ENCODE measurements around the gene CDH13.
A peak's percentile ranks its signal among the peaks of the same experiment; 100 is the strongest.

Gene CDH13

DNA sequence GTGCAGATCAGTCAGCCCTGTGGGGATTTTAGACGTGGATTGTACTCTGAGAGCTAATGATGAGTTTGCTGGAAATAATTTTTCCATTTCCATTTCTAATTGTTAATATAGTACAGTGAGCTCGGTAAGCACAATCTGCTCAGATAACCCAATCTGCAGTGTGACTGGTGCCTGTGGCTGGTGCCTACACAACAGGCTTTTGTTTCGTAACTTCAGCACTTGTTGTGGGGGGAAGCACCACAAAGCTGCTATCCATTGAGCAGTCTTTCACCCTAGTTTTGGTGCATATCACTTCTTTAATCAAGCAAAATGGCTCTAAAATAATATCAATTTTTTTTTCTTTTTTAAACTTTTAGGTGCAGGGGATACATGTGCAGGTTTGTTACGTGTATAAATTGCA lies 646.1 kb downstream of the CDH13 start:
- DNase-seq (ENCODE audit: low spot score) (no peak), FAIRE-seq (no peak)

DNA sequence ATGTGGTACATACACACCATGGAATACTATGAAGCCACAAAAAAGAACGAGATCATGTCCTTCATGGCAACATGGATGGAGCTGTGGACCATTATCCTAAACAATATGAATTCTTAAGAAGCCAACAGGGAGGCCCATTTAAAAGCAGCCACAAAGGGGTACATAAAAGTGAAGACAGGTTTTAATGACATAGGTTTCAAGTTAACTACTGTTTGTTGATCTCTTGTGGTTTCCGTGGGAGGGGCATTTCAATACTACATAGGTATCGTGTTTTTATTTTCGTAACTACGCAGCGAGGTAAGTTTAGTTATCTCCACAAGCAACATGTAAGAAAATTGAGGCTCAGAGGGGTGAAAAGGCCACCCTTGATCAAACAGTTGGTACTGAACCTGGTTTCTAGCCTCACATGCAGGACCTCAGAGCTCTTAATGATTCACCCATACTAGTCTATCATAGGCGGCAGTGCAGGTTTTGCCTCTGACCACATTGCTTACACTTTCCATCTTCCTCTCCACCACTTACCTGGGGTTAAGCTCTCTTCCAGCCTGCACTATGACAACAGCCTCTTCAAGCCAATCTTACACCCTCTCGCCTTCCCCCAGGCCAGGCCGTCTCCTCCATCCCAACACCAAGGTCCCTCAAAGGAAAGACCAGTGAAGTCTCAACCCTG lies 646.9 kb downstream of the CDH13 start:
- FAIRE-seq = no peak
- DNase-seq (ENCODE audit: low spot score) = no peak

DNA sequence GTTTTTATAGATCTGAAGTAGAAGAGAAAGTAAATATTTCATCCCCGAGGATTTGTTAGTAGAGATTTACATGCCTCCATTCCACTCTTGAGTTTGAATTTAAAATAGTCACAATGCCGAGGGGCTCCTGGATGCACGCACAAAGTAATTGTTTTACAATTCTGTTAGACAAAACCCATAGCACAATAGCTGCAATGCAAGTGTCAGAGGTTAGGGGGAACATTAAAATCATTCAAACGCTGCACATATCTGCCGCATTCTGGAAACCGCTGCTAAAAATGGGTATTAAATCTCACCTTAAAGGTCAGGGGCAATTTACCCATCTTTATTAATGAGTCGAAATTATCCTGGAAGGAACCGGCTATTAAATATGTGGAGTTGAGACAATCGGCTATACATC lies 652.5 kb downstream of the CDH13 start:
- FAIRE-seq = no peak

DNA sequence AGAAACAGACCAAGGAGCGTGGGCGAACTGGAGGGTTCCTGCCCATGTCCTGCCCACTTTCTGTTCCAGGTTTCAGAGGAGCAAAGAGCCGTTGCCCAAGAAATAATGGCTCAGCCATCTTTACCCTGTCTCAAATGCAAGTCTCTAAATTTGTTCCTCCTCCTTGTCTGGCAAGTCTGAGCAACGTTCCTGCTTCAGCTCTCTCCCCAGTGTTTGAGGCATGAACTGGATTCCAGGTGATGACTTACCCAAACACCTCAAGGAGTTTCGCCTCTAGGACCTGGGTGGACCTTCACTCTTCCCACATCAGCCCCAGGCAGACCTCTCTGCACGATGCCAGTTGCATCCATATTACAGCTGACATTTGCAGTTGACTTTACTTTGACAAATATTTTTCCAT lies 659.2 kb downstream of the CDH13 start:
- DNase-seq (ENCODE audit: low spot score) (no peak), FAIRE-seq (no peak)

More for the DNA sequence above, 652.5 kb downstream of the CDH13 start:
- DNase-seq (ENCODE audit: low spot score) = no peak

DNA sequence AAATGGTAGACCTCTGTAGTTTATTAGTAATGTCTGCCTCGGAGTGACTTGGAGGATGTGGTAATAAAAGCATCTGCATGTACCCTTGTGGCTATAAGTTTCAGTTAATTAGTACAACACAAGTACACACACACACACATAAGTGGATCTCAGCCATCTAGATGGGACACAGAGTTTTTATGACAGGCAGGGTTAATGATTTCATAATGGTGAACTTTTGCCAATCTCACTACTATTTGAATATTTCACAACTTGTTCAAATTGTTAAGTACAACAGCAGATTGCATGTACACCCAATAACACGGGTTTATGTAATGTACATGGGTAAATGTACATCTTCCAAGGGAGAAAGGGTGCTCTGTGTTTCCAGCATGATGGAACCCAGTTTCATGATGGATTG lies 669.7 kb downstream of the CDH13 start:
- FAIRE-seq (no peak), DNase-seq (ENCODE audit: low spot score) (no peak)

DNA sequence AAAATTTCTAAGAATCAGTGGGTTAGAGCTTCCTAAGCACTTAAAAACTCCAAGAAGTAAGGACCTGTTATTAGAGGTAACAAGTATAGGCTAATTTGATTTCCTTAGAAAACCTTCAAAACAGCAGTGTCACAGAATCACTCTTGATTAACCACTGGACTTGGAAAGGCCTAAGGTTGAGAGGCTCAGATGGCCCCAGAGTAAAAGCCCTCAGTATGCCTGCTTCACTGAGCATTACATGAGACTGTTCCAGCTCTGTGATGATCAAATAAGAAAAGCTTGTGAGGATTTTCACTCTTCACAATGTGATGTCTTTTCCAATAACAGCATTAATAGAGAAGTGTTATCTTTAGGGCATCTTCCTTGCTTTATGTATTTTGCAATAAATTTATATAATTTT lies 671.8 kb downstream of the CDH13 start:
- no peak for FAIRE-seq
- no peak for DNase-seq (ENCODE audit: low spot score)

DNA sequence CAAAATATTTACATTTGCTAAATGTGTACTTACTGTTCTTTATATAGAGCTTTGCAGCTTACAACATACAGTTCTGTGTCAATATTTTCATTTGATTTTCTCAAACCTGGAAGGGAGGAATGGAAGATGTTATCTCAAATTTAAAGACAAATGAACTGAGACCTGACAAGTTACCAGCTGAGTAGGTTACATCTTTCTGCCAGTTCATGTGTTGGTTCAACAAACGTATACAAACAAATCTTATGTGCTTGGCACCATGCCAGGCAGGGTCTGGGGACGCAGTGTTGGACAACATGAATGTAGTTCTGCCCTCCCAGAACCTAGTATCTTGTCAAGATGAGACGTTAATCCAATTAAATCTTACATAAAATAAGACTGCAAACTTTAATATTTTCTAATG lies 673.6 kb downstream of the CDH13 start:
- no peak for DNase-seq (ENCODE audit: low spot score)

DNA sequence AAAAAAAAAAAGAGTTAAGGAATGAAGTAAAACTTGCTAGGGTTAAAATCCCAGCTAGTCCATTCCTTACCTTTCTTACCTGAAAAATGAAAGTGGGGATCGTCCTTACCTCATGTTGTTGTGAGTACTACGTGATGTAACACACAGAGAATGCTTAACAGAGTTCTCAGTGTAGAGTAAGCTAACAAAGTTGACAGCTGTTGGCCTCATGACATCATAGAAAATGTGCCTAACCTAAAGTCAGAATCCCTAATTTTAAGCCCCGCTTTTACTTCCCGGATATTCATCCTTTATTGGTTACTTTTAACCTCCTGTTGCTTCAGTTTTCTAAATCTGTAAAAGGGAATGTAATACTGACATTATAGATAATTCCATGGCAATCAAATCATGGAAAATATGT lies 675.2 kb downstream of the CDH13 start:
- DNase-seq (ENCODE audit: low spot score) (no peak), FAIRE-seq (no peak)

More for the DNA sequence above, 673.6 kb downstream of the CDH13 start:
- no peak for FAIRE-seq

DNA sequence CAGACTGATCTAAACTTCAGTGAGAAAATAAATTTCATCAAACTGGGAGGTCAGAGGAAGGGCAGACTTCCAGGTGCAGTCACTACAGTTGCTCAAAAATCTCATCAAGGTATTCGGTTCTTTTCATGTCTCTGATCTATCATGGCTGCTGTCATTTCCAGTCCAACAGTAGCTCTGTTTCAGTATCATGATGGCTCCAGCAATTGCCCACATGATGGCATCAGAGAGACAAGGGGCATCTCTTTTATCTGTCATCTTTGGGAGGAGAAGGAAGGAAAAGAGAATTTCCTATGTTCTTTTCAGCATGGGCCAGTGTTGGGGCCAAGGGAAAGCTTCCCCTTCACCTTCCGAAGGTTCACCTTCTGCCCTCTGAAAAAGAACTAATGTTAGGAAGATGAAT lies 676.1 kb downstream of the CDH13 start:
- FAIRE-seq = no peak
- no peak for DNase-seq (ENCODE audit: low spot score)

DNA sequence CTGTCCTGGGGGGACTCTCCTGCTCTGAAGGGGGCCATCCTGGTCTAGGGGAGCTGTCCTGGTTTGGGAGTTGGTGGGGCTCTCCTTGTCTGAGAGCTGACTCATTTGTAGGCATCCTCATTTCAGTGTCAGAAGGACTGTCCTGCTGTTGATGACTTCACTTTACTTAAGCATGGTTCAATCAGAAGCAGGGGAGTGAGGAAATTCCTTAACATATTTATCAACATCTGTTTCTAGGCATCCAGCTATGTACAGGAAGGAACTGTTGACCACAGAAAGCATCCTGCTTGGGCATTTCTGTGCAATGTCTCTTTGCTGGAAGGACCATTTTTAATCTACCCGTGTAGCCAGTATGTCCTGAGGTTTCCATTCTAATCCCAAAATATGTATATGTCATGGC lies 678.3 kb downstream of the CDH13 start:
- DNase-seq (ENCODE audit: low spot score) (peak; percentile 9), FAIRE-seq (no peak)

DNA sequence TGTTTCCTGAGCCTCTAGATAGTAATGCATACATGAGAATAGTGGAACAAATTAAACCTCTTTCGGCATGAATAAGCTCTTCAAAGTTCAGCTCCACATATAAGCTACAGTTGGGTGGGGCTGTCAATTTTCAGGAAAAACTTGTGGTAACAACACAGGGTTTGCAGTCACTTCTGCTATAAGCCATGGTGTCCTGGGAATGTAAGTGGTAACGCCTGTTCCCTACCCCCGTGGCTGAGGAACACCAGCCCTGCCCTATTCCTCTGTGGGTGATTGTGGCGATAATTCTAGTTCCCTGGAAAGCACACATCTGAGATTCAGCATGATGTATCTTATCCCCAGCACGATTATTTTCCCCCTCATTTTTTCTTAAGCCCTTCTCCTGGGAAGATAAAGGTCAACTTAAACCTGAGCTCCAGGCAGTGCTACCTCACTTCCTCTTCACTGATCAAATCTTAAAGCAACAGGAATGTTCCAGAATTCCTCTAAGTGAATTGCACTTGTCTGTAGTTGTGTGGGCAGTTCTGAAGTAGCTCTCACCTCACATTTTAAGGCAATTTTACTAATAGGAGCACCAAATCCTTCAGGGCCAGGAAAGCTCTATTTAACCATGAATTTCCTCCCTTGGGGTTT lies 680.3 kb downstream of the CDH13 start:
- FAIRE-seq (no peak), DNase-seq (ENCODE audit: low spot score) (no peak)

DNA sequence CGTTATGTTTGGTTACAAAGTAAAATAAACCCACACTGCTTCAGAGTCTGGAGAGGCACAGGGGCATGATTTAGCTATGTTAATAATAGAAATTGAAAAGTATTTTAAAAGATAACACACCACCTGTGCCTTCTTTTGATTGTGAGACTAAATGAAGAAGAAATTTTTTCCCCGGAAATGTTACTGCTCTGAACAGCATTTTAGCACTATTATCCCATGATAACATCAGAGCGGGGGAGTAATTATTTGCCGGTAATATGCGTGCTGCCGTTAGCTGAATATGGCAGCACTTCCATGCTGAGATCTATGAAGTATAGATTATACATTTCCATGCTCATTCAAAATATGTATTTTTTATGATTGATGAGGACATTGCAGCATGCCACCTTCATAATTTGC lies 680.8 kb downstream of the CDH13 start:
- no peak for FAIRE-seq
- no peak for DNase-seq (ENCODE audit: low spot score)

DNA sequence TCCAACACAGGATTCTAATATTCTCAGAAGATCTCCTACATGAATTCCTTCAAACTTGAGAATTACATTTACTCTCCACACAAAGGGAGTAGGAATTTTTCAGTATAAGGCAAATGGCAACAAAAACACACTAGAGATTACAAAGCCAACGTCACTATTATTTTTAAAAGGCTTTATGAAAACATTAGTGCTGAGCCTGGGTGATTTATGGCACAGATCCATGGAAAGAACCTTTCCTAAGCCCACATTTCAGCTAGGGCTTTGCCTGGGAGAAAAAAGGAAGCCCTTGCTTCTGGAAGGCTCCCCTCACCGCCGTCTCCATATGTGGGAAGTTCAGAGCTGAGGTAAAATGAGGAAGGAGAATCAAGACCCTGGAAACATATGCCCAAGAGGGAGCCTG lies 681.6 kb downstream of the CDH13 start:
- DNase-seq (ENCODE audit: low spot score) (no peak), FAIRE-seq (no peak)

DNA sequence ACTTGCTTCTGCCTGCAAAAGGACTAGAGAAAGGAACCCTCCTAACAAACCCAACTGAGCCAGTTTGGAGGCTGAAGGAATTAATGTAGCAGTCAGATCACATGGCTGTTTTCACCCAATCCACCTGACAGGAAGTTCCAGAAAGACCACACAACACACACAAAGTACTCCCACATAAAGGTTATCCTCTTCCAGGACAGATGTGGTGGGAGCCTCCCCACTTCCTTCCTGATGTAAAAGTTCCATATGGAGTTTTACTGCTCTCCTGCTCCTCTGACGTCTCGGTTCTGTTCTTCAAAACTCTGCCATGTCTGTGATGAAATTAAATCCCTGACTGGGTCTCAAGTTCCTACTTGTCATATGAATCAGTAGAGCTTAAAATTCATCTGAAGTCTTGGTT lies 684.0 kb downstream of the CDH13 start:
- no peak for FAIRE-seq
- DNase-seq (ENCODE audit: low spot score) = no peak

DNA sequence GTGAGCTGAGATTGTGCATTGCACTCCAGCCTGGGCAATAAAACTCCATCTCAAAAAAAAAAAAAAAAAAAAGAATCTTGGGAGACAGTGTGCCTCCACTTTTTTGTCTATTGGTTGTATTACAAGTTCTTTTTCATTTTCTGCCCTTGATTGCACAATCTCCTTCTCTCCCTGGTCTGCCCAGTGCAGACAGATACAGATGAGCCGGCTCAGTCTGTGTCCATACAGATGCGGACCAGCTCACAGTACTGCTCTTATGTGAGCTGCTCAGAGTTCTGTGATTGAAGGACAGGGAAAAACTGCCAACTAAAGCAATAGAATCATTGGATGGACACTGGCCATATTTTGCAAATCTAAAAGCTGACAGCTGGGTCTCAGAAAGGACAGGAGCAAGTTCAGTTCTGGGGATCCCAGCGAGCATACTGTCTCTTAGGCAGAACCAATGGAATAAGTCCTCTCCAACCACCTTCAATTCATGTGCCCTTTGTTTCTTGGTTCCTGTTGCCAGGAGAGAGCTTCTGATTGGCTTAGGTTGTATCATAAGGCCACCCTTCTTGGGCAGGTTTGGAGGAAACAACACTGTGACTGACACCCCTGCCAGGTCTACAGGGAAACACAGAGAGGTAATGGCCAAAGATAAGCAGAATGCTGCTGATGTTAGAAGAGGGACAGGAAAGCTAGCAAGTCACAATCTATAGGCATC lies 685.4 kb downstream of the CDH13 start:
- FAIRE-seq = no peak
- no peak for DNase-seq (ENCODE audit: low spot score)

DNA sequence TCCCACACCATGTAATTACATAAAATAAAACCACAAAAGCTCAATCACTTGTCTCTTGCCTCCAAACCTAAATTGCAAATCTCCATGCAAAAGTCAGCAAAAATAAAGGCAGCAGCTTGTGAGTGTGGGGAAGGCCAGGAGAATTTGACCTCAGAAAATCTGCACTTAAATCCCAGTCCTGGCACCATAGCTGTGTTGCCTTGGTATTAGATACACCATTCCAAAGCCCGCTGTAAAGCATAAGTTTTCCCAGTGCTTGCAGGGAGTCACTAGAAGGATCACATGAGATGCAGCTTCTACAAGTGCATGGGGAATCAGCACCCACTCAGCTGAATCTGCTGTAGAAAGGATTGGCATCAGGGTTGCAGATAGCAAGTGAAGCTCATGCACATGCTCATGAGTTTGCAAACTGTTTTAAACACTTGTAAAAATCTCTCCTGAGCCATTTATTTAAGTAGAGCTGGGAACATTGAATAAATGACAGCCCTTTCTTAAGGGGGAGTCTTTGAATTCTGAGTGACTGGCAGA lies 686.0 kb downstream of the CDH13 start:
- no peak for FAIRE-seq
- DNase-seq (ENCODE audit: low spot score) = no peak

DNA sequence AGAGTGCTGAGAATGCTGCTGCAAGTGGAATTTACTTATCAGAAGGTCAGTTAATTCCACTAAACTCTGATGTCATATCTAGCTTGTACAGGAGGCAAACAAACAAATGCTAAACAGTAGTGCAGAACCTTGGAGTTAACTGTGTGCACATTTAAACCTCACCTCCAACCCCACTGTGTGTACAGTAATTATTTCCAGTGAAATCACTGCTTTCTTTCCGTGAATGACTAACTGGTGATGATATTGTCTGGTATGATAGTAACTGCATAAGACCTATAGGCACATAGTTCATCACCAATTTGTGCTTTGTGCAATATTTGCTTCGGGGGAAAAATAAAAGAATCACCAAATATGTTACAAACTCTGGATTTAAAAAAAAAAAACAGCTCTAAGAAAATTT lies 688.5 kb downstream of the CDH13 start:
- no peak for FAIRE-seq
- DNase-seq (ENCODE audit: low spot score) = no peak

DNA sequence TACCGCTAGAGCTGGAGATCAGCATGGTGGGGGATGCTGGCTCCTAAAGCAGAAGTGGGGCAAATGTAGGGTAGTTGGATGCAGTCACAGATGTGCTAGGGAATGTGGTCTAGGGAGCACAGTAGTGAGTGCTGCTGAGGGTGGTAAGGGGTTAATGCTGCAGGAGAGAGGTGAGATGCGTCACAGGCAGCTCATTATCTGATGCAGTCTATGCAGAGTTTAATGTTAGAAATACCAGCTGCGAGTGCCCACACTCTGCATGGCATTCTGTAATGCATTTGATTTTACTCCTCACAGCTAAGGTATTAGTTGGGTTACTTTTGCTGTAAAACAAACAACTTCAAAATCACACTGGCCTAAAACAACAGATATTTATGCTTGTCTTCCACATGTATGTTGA lies 689.7 kb downstream of the CDH13 start:
- DNase-seq (ENCODE audit: low spot score) (no peak), FAIRE-seq (no peak)

DNA sequence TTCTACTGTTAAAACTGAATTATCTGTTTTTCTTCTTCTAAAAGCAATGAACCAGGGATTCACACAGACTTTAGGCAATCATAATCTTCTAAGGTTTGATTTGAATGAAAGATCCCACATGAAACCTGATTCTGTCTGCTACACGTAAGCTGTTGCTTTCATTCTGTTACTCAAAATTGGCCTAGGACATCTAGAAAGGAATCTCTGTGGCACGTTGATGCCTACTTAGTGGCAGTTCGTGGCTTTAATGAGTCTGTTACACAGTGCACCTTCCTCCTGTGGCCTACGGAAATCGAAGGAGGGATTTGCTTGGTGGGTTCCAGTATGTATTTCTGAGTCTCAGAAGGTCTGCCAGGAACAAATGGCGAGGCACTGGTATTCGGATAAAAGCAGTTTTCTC lies 691.6 kb downstream of the CDH13 start:
- no peak for FAIRE-seq

DNA sequence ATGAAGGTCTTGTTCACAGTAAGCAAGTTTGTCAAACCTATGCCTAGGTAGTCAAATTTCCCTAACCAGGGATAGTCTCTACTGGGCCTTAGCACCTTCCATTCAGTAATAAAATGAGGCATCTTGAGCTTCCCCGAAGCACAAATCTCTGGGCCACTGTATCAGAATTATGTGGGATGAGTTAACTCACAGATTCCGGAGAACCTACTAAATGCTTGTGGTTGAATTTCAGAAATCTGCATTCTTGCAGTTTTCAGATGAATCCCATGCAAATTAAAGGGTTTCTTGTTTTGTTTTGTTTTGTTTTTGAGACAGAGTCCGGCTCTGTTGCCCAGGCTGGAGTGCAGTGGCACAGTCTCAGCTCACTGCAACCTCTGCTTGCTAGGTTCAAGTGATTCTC lies 702.2 kb downstream of the CDH13 start:
- no peak for DNase-seq (ENCODE audit: low spot score)
- no peak for FAIRE-seq

More for the DNA sequence above, 691.6 kb downstream of the CDH13 start:
- no peak for DNase-seq (ENCODE audit: low spot score)

DNA sequence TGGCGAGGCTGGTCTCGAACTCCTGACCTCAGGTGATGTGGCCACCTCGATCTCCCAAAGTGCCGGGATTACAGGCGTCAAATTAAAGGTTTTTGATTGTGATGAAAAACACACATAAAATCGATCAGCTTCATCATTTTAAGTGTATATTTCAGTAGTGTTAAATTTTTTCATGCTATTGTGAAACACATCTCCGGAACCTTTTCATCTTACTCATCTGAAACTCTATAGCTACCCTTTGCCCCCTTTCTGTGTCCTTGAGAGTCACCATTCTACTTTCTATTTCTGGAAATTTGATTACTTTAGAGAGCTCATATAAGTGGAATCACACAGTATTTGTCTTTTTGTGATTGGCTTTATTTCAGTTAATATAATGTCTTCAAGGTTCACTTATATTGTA lies 702.7 kb downstream of the CDH13 start:
- FAIRE-seq (no peak), DNase-seq (ENCODE audit: low spot score) (no peak)

DNA sequence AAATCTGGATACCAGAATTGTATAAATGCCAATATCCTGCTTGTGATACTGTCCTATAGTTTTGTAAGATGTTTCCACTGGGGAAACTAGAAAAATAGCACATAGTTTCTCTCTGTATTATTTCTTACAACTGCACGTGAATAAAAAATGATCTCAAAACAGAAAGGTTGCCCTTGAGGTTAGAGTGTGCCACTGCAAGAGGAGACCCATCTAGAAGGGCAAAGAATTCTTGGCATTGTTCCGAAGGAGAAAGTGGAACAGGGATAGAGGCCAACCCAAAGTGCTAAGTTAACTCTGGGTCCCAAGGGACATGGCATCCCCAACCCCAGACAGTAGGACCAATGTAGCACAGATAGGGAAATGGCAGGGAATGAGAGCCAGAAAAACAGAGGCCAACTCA lies 703.5 kb downstream of the CDH13 start:
- no peak for DNase-seq (ENCODE audit: low spot score)
- FAIRE-seq = no peak

DNA sequence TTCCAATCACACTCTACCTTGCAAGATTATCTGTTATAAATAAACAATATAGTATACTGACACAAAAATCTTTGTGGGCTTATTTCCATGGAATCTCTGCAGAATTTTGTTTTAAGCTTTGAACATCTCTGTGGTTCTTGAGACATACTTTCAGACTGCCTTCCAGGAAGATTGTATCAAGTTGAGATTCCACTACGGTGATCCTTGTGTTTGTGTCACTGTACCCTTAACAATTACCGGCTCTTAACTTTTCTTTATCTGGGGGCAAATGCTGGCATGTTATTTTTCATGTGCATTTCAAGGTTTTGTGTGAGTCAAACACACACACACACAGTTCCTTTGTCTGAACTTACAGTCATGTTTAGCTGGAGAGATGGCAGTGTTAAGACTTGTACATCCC lies 708.3 kb downstream of the CDH13 start:
- FAIRE-seq (no peak), DNase-seq (ENCODE audit: low spot score) (no peak)

Data from urothelium cell line (cell line).